Measurements from ENCODE around the gene KCNJ10.

KCNJ10 gene

DNA sequence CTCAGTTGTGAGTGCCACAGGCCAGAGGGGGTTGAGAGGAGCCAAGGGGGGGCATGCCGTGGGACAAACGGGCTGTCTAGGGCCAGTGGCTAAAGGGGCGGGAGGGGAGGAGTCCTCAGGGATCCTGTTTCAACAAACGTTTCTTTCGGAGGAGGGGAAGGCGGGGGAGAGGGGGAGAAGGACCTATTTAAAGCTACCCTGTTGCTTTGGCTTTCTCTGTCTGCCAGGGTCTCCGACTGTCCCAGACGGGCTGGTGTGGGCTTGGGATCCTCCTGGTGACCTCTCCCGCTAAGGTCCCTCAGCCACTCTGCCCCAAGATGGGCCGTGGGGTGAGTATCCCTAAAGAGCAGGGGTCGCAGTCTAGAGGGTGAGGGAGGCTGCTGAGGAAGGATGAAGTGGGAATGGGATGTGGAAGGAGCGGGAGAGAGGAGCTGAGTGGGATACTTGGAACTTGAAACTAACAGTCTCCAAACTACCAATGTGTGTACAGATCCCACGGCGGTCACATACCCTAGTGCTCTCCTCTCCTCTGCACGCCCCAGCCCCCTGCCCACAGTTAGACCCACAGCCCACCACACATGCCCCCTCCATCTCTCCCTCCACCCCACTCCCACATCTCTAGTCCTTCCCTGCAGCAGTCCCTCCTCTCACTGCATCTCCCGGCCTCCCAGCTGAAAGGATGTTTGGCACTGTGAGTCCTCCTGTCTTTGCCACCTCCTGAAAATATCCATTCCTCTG, 45.8 kb upstream of the KCNJ10 start, which contains the start of gene ATP1A2:
ATP1A2 (plus strand) TSS at position 215 of the 738 bp plus-strand sequence; CDS start at position 318, 103 bp downstream.
- TF ChIP-seq CREB1 (IDR thresholded peaks at IDR 0.05; ENCODE audit: low read depth), result no peak
- no peak for TF ChIP-seq RAD21 (IDR thresholded peaks at IDR 0.05; ENCODE audit: low read depth)
- no peak for TF ChIP-seq MAX (IDR thresholded peaks at IDR 0.05)
- TF ChIP-seq FOXM1 (IDR thresholded peaks at IDR 0.05; ENCODE audit: borderline replicate concordance, low read depth), result no peak
- TF ChIP-seq EGR1 (IDR thresholded peaks at IDR 0.05), result no peak
- no peak for TF ChIP-seq ZBTB7A (IDR thresholded peaks at IDR 0.05; ENCODE audit: low read depth)
- no peak for TF ChIP-seq YY1 (IDR thresholded peaks at IDR 0.05; ENCODE audit: low read depth)
- TF ChIP-seq NFIC (IDR thresholded peaks at IDR 0.05), result no peak
- no peak for TF ChIP-seq TAF1 (IDR thresholded peaks at IDR 0.05; ENCODE audit: low read depth)
- TF ChIP-seq CEBPB (IDR thresholded peaks at IDR 0.05), result no peak
- TF ChIP-seq USF1 (IDR thresholded peaks at IDR 0.05), result no peak
- no peak for TF ChIP-seq EP300 (IDR thresholded peaks at IDR 0.05; ENCODE audit: borderline replicate concordance)
- TF ChIP-seq, protein P1, sequence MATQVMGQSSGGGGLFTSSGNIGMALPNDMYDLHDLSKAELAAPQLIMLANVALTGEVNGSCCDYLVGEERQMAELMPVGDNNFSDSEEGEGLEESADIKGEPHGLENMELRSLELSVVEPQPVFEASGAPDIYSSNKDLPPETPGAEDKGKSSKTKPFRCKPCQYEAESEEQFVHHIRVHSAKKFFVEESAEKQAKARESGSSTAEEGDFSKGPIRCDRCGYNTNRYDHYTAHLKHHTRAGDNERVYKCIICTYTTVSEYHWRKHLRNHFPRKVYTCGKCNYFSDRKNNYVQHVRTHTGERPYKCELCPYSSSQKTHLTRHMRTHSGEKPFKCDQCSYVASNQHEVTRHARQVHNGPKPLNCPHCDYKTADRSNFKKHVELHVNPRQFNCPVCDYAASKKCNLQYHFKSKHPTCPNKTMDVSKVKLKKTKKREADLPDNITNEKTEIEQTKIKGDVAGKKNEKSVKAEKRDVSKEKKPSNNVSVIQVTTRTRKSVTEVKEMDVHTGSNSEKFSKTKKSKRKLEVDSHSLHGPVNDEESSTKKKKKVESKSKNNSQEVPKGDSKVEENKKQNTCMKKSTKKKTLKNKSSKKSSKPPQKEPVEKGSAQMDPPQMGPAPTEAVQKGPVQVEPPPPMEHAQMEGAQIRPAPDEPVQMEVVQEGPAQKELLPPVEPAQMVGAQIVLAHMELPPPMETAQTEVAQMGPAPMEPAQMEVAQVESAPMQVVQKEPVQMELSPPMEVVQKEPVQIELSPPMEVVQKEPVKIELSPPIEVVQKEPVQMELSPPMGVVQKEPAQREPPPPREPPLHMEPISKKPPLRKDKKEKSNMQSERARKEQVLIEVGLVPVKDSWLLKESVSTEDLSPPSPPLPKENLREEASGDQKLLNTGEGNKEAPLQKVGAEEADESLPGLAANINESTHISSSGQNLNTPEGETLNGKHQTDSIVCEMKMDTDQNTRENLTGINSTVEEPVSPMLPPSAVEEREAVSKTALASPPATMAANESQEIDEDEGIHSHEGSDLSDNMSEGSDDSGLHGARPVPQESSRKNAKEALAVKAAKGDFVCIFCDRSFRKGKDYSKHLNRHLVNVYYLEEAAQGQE (IDR thresholded peaks at IDR 0.05; ENCODE audit: low read depth), result no peak

- no peak for TF ChIP-seq EP300 (IDR thresholded peaks at IDR 0.05; ENCODE audit: borderline replicate concordance)
- TF ChIP-seq USF1 (IDR thresholded peaks at IDR 0.05), result no peak
- no peak for TF ChIP-seq RAD21 (IDR thresholded peaks at IDR 0.05; ENCODE audit: low read depth)
- no peak for TF ChIP-seq EGR1 (IDR thresholded peaks at IDR 0.05)
- no peak for TF ChIP-seq TAF1 (IDR thresholded peaks at IDR 0.05; ENCODE audit: low read depth)
- TF ChIP-seq NFIC (IDR thresholded peaks at IDR 0.05), result no peak
- TF ChIP-seq ZBTB7A (IDR thresholded peaks at IDR 0.05; ENCODE audit: low read depth), result no peak
- no peak for TF ChIP-seq CREB1 (IDR thresholded peaks at IDR 0.05; ENCODE audit: low read depth)
- TF ChIP-seq YY1 (IDR thresholded peaks at IDR 0.05; ENCODE audit: low read depth), result no peak
Observed at GRCh38 chr1:160114085-160114484, 44.1 kb upstream of the KCNJ10 start.

DNA sequence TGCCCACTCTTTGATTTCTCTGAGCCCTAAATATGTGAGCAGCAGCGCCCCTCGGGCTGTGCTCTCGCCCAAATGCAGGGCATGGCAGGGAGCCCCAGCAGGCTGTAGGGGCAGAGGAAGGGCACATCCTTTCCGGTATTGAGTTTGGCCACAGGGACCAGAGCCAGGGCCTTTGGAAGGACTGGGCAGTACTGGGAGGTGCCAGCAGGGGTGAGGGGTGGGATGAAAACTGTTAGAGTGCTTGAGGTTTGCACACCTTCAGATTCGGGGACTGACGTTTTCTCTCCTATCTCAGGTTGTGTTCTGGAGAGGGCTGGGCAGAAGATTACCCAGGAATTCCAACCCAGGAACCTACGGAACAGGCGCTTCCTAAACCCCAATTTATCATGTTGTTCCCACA, 43.4 kb upstream of the KCNJ10 start:
- TF ChIP-seq, protein P1 (IDR thresholded peaks at IDR 0.05; ENCODE audit: low read depth), result no peak
- TF ChIP-seq FOXM1 (IDR thresholded peaks at IDR 0.05; ENCODE audit: borderline replicate concordance, low read depth) (no peak), TEAD4 (IDR thresholded peaks at IDR 0.05) (no peak), MAX (IDR thresholded peaks at IDR 0.05) (no peak), EP300 (IDR thresholded peaks at IDR 0.05; ENCODE audit: borderline replicate concordance) (no peak), TAF1 (IDR thresholded peaks at IDR 0.05; ENCODE audit: low read depth) (no peak), CEBPB (IDR thresholded peaks at IDR 0.05) (no peak), EGR1 (IDR thresholded peaks at IDR 0.05) (no peak)

- no peak for TF ChIP-seq TEAD4 (IDR thresholded peaks at IDR 0.05)
- no peak for TF ChIP-seq FOXM1 (IDR thresholded peaks at IDR 0.05; ENCODE audit: borderline replicate concordance, low read depth)
- no peak for TF ChIP-seq EP300 (IDR thresholded peaks at IDR 0.05; ENCODE audit: borderline replicate concordance)
- no peak for TF ChIP-seq TCF12 (IDR thresholded peaks at IDR 0.05; ENCODE audit: low read depth)
- TF ChIP-seq YY1 (IDR thresholded peaks at IDR 0.05; ENCODE audit: low read depth), result no peak
- no peak for TF ChIP-seq ZBTB7A (IDR thresholded peaks at IDR 0.05; ENCODE audit: low read depth)
- TF ChIP-seq MAX (IDR thresholded peaks at IDR 0.05), result no peak
- no peak for TF ChIP-seq EGR1 (IDR thresholded peaks at IDR 0.05)
- TF ChIP-seq, protein P1 (IDR thresholded peaks at IDR 0.05; ENCODE audit: low read depth), result no peak
- no peak for TF ChIP-seq CEBPB (IDR thresholded peaks at IDR 0.05)
- TF ChIP-seq TAF1 (IDR thresholded peaks at IDR 0.05; ENCODE audit: low read depth), result no peak
- TF ChIP-seq RAD21 (IDR thresholded peaks at IDR 0.05; ENCODE audit: low read depth), result no peak
- TF ChIP-seq CREB1 (IDR thresholded peaks at IDR 0.05; ENCODE audit: low read depth), result no peak
- no peak for TF ChIP-seq NFIC (IDR thresholded peaks at IDR 0.05)
- TF ChIP-seq USF1 (IDR thresholded peaks at IDR 0.05), result no peak
Observed at GRCh38 chr1:160112357-160112756, 42.4 kb upstream of the KCNJ10 start.
